Calu3 (cell line): Measurements from ENCODE around the gene LGMN. TPM values are rescaled to one million over a fixed set of nuclear protein-coding genes. Genes with fewer than 3 reads are reported as not detected.
A peak's percentile ranks its signal among the peaks of the same experiment; 100 is the strongest.

Source experiments
- BruUV-seq: library from RNA; stranded (reverse); fragments of 400-500 nt; replicated peaks from 2 replicates; lab custom pipeline; 2021; lab: Mats Ljungman, UMichigan
- CTCF ChIA-PET: fragments of 300-600 bp; sonication (Branson Sonifier 250); formaldehyde crosslinking; loops from one replicate; lab custom pipeline; 2022; ENCODE audit warnings: antibody characterized with exemption; lab: Charles Lee
- DNase-seq: peaks from one replicate; pipeline ENCODE4 v3.0.0; 2022
- H3K27ac Mint-ChIP-seq: one replicate; pipeline ENCODE4 v1.8.0; 2022; ENCODE audit warnings: mixed read lengths; ENCODE audit not compliant: unreplicated experiment
- H3K27me3 Mint-ChIP-seq: one replicate; pipeline ENCODE4 v1.8.0; 2022; ENCODE audit warnings: mixed read lengths; ENCODE audit not compliant: unreplicated experiment
- H3K36me3 Mint-ChIP-seq: one replicate; pipeline ENCODE4 v1.8.0; 2022; ENCODE audit warnings: mild to moderate bottlenecking, moderate library complexity, mixed read lengths; ENCODE audit not compliant: insufficient read depth, unreplicated experiment
- H3K4me1 Mint-ChIP-seq: one replicate; pipeline ENCODE4 v1.8.0; 2022; ENCODE audit warnings: mild to moderate bottlenecking, low read depth, mixed read lengths; ENCODE audit not compliant: unreplicated experiment
- H3K4me3 Mint-ChIP-seq: one replicate; pipeline ENCODE4 v1.8.0; 2022; ENCODE audit warnings: mild to moderate bottlenecking, low read depth, moderate library complexity, mixed read lengths; ENCODE audit not compliant: unreplicated experiment
- H3K9me3 Mint-ChIP-seq: one replicate; pipeline ENCODE4 v1.8.0; 2022; ENCODE audit warnings: low read depth, mixed read lengths; ENCODE audit not compliant: unreplicated experiment
- CTCF ChIP-seq: fragments of 200-600 bp; IDR thresholded peaks from one replicate; pipeline ENCODE4 v1.8.0; 2022; ENCODE audit warnings: antibody characterized with exemption; ENCODE audit not compliant: unreplicated experiment
- intact Hi-C: fragments of 100-400 bp; cut with micrococcal nuclease; formaldehyde crosslinking; loops from one replicate; pipeline ENCODE4 v1.10.0; 2022; ENCODE audit not compliant: unreplicated experiment
- total RNA-seq: library from RNA; stranded (reverse); gene quantifications from 2 replicates; pipeline ENCODE4 v1.2.3, GENCODE V29; 2022

Gene LGMN
- total RNA-seq, 1 experiment from 2014 or later = 64.9 TPM

- no TSS peak for BruUV-seq
- Mint-ChIP-seq H3K9me3 (no peaks in the 10 kb centered on the region), H3K27ac (no peak overlapping the region), H3K4me3 (no peak overlapping the region), H3K27me3 (peaks cover 36% of the 10 kb centered on the region), H3K4me1 (no peaks in the 10 kb centered on the region), H3K36me3 (peaks cover 9% of the 10 kb centered on the region)
- DNase-seq = peak; percentile 28
- CTCF ChIA-PET = no interaction called here
- TF ChIP-seq CTCF = no peak
- intact Hi-C loops = no loop called here
Observed at GRCh38 chr14:92692822-92693226, 55.6 kb downstream of the LGMN start.

DNA sequence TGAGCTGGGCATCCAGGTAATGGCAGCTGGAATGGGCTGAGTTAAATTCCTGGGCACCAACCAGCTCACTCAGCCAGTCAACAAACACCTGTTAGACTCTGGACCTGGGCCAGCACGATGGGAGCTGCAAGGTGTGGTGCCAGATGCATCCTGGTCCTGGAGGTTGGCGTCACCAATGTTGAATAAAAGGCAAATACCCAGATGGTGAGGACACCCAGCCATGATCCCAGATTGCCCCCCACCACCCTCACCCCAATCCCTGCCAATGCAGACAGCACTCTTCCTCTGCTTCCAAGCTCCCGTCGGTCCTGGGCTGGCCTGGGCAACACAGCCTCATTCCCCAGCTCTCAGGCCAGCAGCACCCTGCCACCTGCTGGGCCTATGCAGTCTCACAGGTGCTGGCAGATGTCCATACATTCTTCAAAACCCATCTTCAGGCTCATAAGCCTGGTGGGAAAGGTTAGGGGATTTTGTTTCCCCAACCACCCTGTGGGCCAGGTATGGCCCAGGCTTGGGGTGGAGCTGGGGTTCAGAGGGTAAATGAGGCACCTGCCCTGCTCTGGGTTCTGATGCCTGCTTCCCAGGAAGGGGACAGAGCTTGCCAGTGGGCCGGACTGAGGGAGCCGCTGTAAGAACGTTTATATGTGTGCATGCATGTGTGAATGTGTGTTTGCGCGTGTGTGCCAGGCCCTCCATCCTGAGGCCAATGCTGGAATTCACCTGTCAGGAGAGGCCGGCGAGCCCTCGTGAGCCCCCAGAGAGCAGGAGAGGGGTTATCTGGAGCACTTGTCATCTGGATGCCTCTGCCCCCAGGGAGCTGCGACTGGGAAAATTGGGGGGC lies 58.0 kb downstream of the LGMN start:
- Mint-ChIP-seq H3K36me3 (peaks cover 21% of the 10 kb centered on the region), H3K27me3 (peaks cover 17% of the 10 kb centered on the region), H3K4me1 (no peaks in the 10 kb centered on the region), H3K4me3 (no peak overlapping the region), H3K9me3 (no peaks in the 10 kb centered on the region), H3K27ac (no peak overlapping the region)
- CTCF ChIA-PET = interaction anchor here (0.6 to 1.6 kb wide), 5 partner anchors 16 to 555 kb away, joined by 3 to 4 read pairs (median 3); no protein-coding TSS in a partner anchor
- DNase-seq = peak; percentile 64
- BruUV-seq = no TSS peak
- intact Hi-C loops = no loop called here
- TF ChIP-seq CTCF = peak; percentile 41

- peaks cover 21% of the 10 kb centered on the region for H3K36me3 Mint-ChIP-seq
- no peak overlapping the region for H3K4me3 Mint-ChIP-seq
- H3K9me3 Mint-ChIP-seq = no peaks in the 10 kb centered on the region
- no peak overlapping the region for H3K27ac Mint-ChIP-seq
- DNase-seq = no peak
- H3K4me1 Mint-ChIP-seq = no peaks in the 10 kb centered on the region
- BruUV-seq = no TSS peak
- CTCF ChIA-PET = interaction anchor here (0.6 to 1.0 kb wide), 5 partner anchors 93 to 800 kb away, joined by 3 to 7 read pairs (median 4); no protein-coding TSS in a partner anchor
- no peak for TF ChIP-seq CTCF
- H3K27me3 Mint-ChIP-seq = peaks cover 2% of the 10 kb centered on the region
- intact Hi-C loops = loop anchor here (10.0 kb wide), 1 partner anchor 96 kb away; no protein-coding TSS in a partner anchor
Observed at GRCh38 chr14:92688434-92689375, 59.7 kb downstream of the LGMN start.
